Activated CD8-positive, alpha-beta T cell treated with anti-CD3 and anti-CD28 coated beads for 36 hours (primary cell): Measurements from ENCODE around the gene CYP2R1. TPM values are rescaled to one million over a fixed set of nuclear protein-coding genes. Genes with fewer than 3 reads are reported as not detected.

Experiments used
- ATAC-seq: fragments of 200-7000 bp; cut with Tn5 transposase; one replicate; pipeline ENCODE4 v1.10.0; 2021; ENCODE audit warnings: mild to moderate bottlenecking, moderate library complexity
- CTCF ChIA-PET: fragments of 350-600 bp; sonication (Branson Sonifier 250); formaldehyde crosslinking; loops from one replicate; lab custom pipeline; 2021; ENCODE audit warnings: antibody characterized with exemption; lab: Charles Lee
- POLR2A ChIA-PET: fragments of 350-600 bp; sonication (Branson Sonifier 250); formaldehyde crosslinking; loops from one replicate; lab custom pipeline; 2021; ENCODE audit warnings: antibody characterized with exemption; lab: Charles Lee
- DNase-seq: peaks from one replicate; pipeline ENCODE4 v3.0.0-alpha.2; 2020
- H3K27ac Mint-ChIP-seq: one replicate; pipeline ENCODE4 v1.8.0; 2021; ENCODE audit warnings: mild to moderate bottlenecking, mixed read lengths
- H3K27me3 Mint-ChIP-seq: one replicate; pipeline ENCODE4 v1.8.0; 2021; ENCODE audit warnings: mixed read lengths
- H3K36me3 Mint-ChIP-seq: one replicate; pipeline ENCODE4 v1.8.0; 2021; ENCODE audit warnings: low read depth, mixed read lengths
- H3K4me1 Mint-ChIP-seq: one replicate; pipeline ENCODE4 v1.8.0; 2021; ENCODE audit warnings: low read depth, mixed read lengths
- H3K4me3 Mint-ChIP-seq: one replicate; pipeline ENCODE4 v1.8.0; 2021; ENCODE audit warnings: mild to moderate bottlenecking, moderate library complexity, mixed read lengths
- H3K9me3 Mint-ChIP-seq: one replicate; pipeline ENCODE4 v1.8.0; 2021; ENCODE audit warnings: mixed read lengths
- intact Hi-C: fragments of 100-400 bp; cut with micrococcal nuclease; formaldehyde crosslinking; loops from one replicate; pipeline ENCODE4 v1.10.0; 2022
- total RNA-seq, 2 experiments: library from RNA; stranded (reverse); gene quantifications; one replicate each; pipeline ENCODE4 v1.2.3, GENCODE V29; 2021
- TF ChIP-seq, protein P1 (sequence below): fragments of 200-600 bp; IDR thresholded peaks from one replicate; pipeline ENCODE4 v1.8.0; 2022; ENCODE audit warnings: antibody characterized with exemption, mild to moderate bottlenecking

Gene CYP2R1
- total RNA-seq, 2 experiments from 2014 or later = 12.9 to 13.9 TPM

DNA sequence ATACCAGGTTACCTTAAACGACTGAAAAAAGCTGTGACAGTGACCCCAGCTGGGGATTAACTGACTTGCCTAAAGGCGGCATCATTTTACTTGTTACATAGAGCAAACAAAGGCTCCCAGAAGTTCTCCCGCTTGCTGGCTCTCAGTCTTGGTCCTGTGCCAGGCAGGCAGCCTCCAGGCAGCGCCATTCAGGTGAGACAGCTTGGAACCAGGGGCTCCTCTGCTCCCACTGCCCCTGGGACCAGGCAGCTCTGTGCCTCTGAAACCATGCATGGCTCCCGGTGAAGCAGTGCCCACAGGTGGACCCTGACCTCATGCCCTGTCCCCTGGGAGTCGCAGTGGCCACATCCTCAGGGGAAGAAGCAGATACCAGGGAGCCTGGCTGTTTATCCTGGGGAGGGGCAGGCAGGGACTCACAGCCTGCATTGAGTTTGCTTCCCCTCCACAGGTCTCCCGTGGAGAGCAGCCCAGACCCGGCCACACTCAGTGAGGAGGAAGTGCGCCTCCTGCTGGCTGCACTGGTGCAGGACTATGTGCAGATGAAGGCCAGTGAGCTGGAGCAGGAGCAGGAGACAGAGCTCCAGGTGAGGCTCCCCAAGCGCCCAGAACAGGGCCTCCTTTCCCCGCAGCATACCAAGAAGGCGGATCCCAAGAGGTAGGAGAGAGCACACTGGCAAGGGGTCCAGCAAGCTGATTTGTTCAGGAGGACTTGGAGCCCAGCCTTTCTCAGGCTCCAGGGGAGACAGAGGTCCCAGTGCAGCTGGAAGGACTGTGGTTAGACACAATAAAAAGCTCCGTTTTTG, 15.6 kb upstream of the CYP2R1 start:
- no peak overlapping the region for H3K4me3 Mint-ChIP-seq
- ChIA-PET POLR2A (interaction anchor here (0.6 to 4.3 kb wide), 8 partner anchors 12 to 1628 kb away, joined by 3 to 23 read pairs (median 4); partner anchors contain the start of genes PDE3B and PSMA1), CTCF (interaction anchor here (0.6 to 8.1 kb wide), 120 partner anchors 8 to 604 kb away, joined by 3 to 214 read pairs (median 5); partner anchors contain the start of genes CALCA, CALCB, COPB1 and CYP2R1)
- no peak overlapping the region for H3K27ac Mint-ChIP-seq
- H3K27me3 Mint-ChIP-seq = no peaks in the 10 kb centered on the region
- H3K9me3 Mint-ChIP-seq = no peaks in the 10 kb centered on the region
- intact Hi-C loops = loop anchor here (1.0 to 5.0 kb wide), 7 partner anchors 65 to 385 kb away; partner anchors contain the start of genes CALCA, PDE3B and PSMA1
- peaks cover 48% of the 10 kb centered on the region for H3K4me1 Mint-ChIP-seq
- H3K36me3 Mint-ChIP-seq = no peaks in the 10 kb centered on the region
- TF ChIP-seq, protein P1, sequence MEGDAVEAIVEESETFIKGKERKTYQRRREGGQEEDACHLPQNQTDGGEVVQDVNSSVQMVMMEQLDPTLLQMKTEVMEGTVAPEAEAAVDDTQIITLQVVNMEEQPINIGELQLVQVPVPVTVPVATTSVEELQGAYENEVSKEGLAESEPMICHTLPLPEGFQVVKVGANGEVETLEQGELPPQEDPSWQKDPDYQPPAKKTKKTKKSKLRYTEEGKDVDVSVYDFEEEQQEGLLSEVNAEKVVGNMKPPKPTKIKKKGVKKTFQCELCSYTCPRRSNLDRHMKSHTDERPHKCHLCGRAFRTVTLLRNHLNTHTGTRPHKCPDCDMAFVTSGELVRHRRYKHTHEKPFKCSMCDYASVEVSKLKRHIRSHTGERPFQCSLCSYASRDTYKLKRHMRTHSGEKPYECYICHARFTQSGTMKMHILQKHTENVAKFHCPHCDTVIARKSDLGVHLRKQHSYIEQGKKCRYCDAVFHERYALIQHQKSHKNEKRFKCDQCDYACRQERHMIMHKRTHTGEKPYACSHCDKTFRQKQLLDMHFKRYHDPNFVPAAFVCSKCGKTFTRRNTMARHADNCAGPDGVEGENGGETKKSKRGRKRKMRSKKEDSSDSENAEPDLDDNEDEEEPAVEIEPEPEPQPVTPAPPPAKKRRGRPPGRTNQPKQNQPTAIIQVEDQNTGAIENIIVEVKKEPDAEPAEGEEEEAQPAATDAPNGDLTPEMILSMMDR = peak; percentile 90
- DNase-seq = peak; percentile 93
- ATAC-seq = peak; percentile 59

DNA sequence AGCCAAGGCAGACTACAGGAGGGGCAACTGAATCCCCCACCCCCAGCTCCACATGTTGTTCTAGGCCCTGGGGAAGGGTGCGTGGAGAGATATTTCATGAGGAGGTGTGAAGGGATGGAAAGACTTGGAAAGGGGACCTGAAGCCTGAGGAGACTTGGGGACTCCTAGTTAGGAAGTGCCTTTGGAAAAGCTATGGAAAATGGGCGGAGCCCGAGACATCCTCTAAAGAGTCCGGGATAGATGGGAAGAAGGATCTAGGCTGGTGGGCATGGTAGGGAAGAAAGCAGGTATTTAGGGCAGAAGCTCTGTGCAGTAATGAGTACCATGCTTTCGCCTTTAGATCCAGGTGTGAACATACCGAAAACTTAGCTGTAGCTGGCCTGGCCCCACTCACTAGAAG, 15.0 kb upstream of the CYP2R1 start:
- intact Hi-C loops = loop anchor here (2.0 to 5.0 kb wide), 6 partner anchors 65 to 385 kb away; partner anchors contain the start of genes CALCA, PDE3B and PSMA1
- POLR2A ChIA-PET = interaction anchor here (0.6 to 4.3 kb wide), 7 partner anchors 13 to 450 kb away, joined by 3 to 23 read pairs (median 4); partner anchors contain the start of genes PDE3B and PSMA1
- Mint-ChIP-seq H3K27me3 (no peaks in the 10 kb centered on the region), H3K9me3 (no peaks in the 10 kb centered on the region), H3K4me3 (no peak overlapping the region), H3K4me1 (peaks cover 50% of the 10 kb centered on the region), H3K27ac (no peak overlapping the region), H3K36me3 (no peaks in the 10 kb centered on the region)
- ATAC-seq = no peak
- no peak for DNase-seq
- TF ChIP-seq, protein P1 = no peak
- CTCF ChIA-PET = interaction anchor here (0.6 to 8.1 kb wide), 68 partner anchors 8 to 593 kb away, joined by 3 to 214 read pairs (median 8); partner anchors contain the start of genes CALCA, CALCB, COPB1 and CYP2R1

GRCh38 chr11:14906578-14906977, 14.5 kb upstream of the CYP2R1 start:
- no peaks in the 10 kb centered on the region for H3K36me3 Mint-ChIP-seq
- intact Hi-C loops = loop anchor here (2.0 to 5.0 kb wide), 6 partner anchors 66 to 384 kb away; partner anchors contain the start of genes CALCA, PDE3B and PSMA1
- no peaks in the 10 kb centered on the region for H3K27me3 Mint-ChIP-seq
- DNase-seq (peak; percentile 12), ATAC-seq (no peak)
- ChIA-PET CTCF (interaction anchor here (0.6 to 8.1 kb wide), 52 partner anchors 8 to 527 kb away, joined by 3 to 214 read pairs (median 10); partner anchors contain the start of genes CALCA, CALCB, COPB1 and CYP2R1), POLR2A (interaction anchor here (0.7 to 4.3 kb wide), 6 partner anchors 13 to 386 kb away, joined by 3 to 23 read pairs (median 4); partner anchors contain the start of genes CYP2R1, PDE3B and PSMA1)
- peak overlapping the region; percentile 46 for H3K27ac Mint-ChIP-seq
- H3K9me3 Mint-ChIP-seq = no peaks in the 10 kb centered on the region
- TF ChIP-seq, protein P1 = no peak
- H3K4me1 Mint-ChIP-seq = peaks cover 50% of the 10 kb centered on the region
- H3K4me3 Mint-ChIP-seq = peak overlapping the region; percentile 93

- CTCF ChIA-PET = interaction anchor here (0.8 to 8.1 kb wide), 29 partner anchors 10 to 412 kb away, joined by 3 to 214 read pairs (median 10); partner anchors contain the start of genes CALCA, CALCB, COPB1 and CYP2R1
- peak overlapping the region; percentile 93 for H3K27ac Mint-ChIP-seq
- intact Hi-C loops = loop anchor here (2.0 to 5.0 kb wide), 7 partner anchors 67 to 383 kb away; partner anchors contain the start of genes CALCA, PDE3B and PSMA1
- POLR2A ChIA-PET = interaction anchor here (1.3 to 4.3 kb wide), 4 partner anchors 169 to 385 kb away, joined by 3 to 23 read pairs (median 5); partner anchors contain the start of genes CALCB, PDE3B and PSMA1
- no peaks in the 10 kb centered on the region for H3K9me3 Mint-ChIP-seq
- ATAC-seq (peak; percentile 81), DNase-seq (peak; percentile 86)
- H3K27me3 Mint-ChIP-seq = no peaks in the 10 kb centered on the region
- peaks cover 50% of the 10 kb centered on the region for H3K4me1 Mint-ChIP-seq
- TF ChIP-seq, protein P1 = peak; percentile 77
- H3K36me3 Mint-ChIP-seq = no peaks in the 10 kb centered on the region
- H3K4me3 Mint-ChIP-seq = peak overlapping the region; percentile 93
Observed at GRCh38 chr11:14905104-14906033, 13.3 kb upstream of the CYP2R1 start.
